NCI-H146 treated with DMSO at 0.1 percent for 48 hours (cell line): ENCODE measurements around the gene SAMD13.

Experiments
- DNase-seq: peaks from one replicate; lab custom pipeline; 2025; ENCODE audit not compliant: unreplicated experiment; lab: John Stamatoyannopoulos, UW

The SAMD13 gene

GRCh38 chr1:84344286-84344685 is 42.8 kb downstream of the SAMD13 start:
- no peak for DNase-seq

- DNase-seq: no peak
Observed at GRCh38 chr1:84345220-84345619, 43.7 kb downstream of the SAMD13 start.

- DNase-seq: no peak
Observed at GRCh38 chr1:84347271-84347931, 45.9 kb downstream of the SAMD13 start.

GRCh38 chr1:84347932-84348555 is 46.5 kb downstream of the SAMD13 start:
- DNase-seq: no peak

GRCh38 chr1:84348759-84349158 is 47.3 kb downstream of the SAMD13 start:
- no peak for DNase-seq

GRCh38 chr1:84350104-84350503 is 48.6 kb downstream of the SAMD13 start:
- DNase-seq: no peak

- no peak for DNase-seq
Observed at GRCh38 chr1:84350550-84350949, 49.0 kb downstream of the SAMD13 start.

GRCh38 chr1:84352298-84353106 is 51.0 kb downstream of the SAMD13 start:
- no peak for DNase-seq

- DNase-seq: no peak
Observed at GRCh38 chr1:84353695-84354094, 52.2 kb downstream of the SAMD13 start.

- DNase-seq: no peak
Observed at GRCh38 chr1:84355556-84355955, 54.0 kb downstream of the SAMD13 start.

GRCh38 chr1:84356881-84357280 is 55.4 kb downstream of the SAMD13 start:
- no peak for DNase-seq

GRCh38 chr1:84358695-84359094 is 57.2 kb downstream of the SAMD13 start:
- no peak for DNase-seq

GRCh38 chr1:84360316-84360715 is 58.8 kb downstream of the SAMD13 start:
- no peak for DNase-seq

GRCh38 chr1:84361796-84362195 is 60.3 kb downstream of the SAMD13 start:
- DNase-seq: no peak

- DNase-seq: no peak
Observed at GRCh38 chr1:84363019-84363418, 61.5 kb downstream of the SAMD13 start.

- no peak for DNase-seq
Observed at GRCh38 chr1:84363622-84364021, 62.1 kb downstream of the SAMD13 start.

- no peak for DNase-seq
Observed at GRCh38 chr1:84365225-84366221, 64.0 kb downstream of the SAMD13 start.

- DNase-seq: no peak
Observed at GRCh38 chr1:84366786-84367185, 65.3 kb downstream of the SAMD13 start.

GRCh38 chr1:84367219-84367618 is 65.7 kb downstream of the SAMD13 start:
- DNase-seq: no peak

- DNase-seq: no peak
Observed at GRCh38 chr1:84368441-84368840, 66.9 kb downstream of the SAMD13 start.

- DNase-seq: no peak
Observed at GRCh38 chr1:84370266-84370665, 68.8 kb downstream of the SAMD13 start.
